Cerebellar cortex (tissue), 1 donor: ENCODE results near the gene PTPRC.
"Not testable (repeated sequence)": the region's sequence is repeated elsewhere in the genome, so short reads cannot be mapped to it uniquely, and the experiment has no call there.

ENCODE experiments used
- DNase-seq: peaks from one replicate; pipeline ENCODE4 v3.0.0-alpha.2; 2015; ENCODE audit warnings: low spot score

Gene PTPRC

GRCh38 chr1:198638894-198639635 is at the start of gene PTPRC:
TSS of gene PTPRC (plus strand) at chr1:198639040. CDS start at chr1:198639269, 229 bp downstream.
- no peak for DNase-seq

GRCh38 chr1:198590454-198590853 is 48.4 kb upstream of the PTPRC start:
- DNase-seq, result no peak

GRCh38 chr1:198595765-198596164 is 43.1 kb upstream of the PTPRC start:
- no peak for DNase-seq

- no peak for DNase-seq
Measured at GRCh38 chr1:198597690-198598430, 41.0 kb upstream of the PTPRC start.

GRCh38 chr1:198598796-198599321 is 40.0 kb upstream of the PTPRC start:
- DNase-seq, result no peak

- no peak for DNase-seq
Measured at GRCh38 chr1:198599749-198600148, 39.1 kb upstream of the PTPRC start.

GRCh38 chr1:198600906-198601305 is 37.9 kb upstream of the PTPRC start:
- no peak for DNase-seq

GRCh38 chr1:198601310-198601709 is 37.5 kb upstream of the PTPRC start:
- DNase-seq, result not testable (repeated sequence)

- DNase-seq, result no peak
Measured at GRCh38 chr1:198601936-198602889, 36.6 kb upstream of the PTPRC start.

GRCh38 chr1:198604975-198605374 is 33.9 kb upstream of the PTPRC start:
- DNase-seq, result no peak

GRCh38 chr1:198605406-198605805 is 33.4 kb upstream of the PTPRC start:
- no peak for DNase-seq

GRCh38 chr1:198606020-198606438 is 32.8 kb upstream of the PTPRC start:
- DNase-seq, result no peak

GRCh38 chr1:198607714-198608113 is 31.1 kb upstream of the PTPRC start:
- DNase-seq, result no peak

GRCh38 chr1:198610362-198610761 is 28.5 kb upstream of the PTPRC start:
- DNase-seq, result no peak

- no peak for DNase-seq
Measured at GRCh38 chr1:198611219-198611618, 27.6 kb upstream of the PTPRC start.

GRCh38 chr1:198612471-198613260 is 26.2 kb upstream of the PTPRC start:
- no peak for DNase-seq

GRCh38 chr1:198617406-198617805 is 21.4 kb upstream of the PTPRC start:
- no peak for DNase-seq

GRCh38 chr1:198619375-198620140 is 19.3 kb upstream of the PTPRC start:
- no peak for DNase-seq

GRCh38 chr1:198620218-198620617 is 18.6 kb upstream of the PTPRC start:
- no peak for DNase-seq
